Omental fat pad (tissue), 4 donors: Measurements from ENCODE around the gene CCDC187. TPM values are rescaled to one million over a fixed set of nuclear protein-coding genes. Genes with fewer than 3 reads are reported as not detected.

ENCODE experiments used
- ATAC-seq: fragments of 150-250 bp; one replicate; pipeline ENCODE4 v1.9.1; 2016; ENCODE audit warnings: mild to moderate bottlenecking, moderate library complexity; ENCODE audit not compliant: low FRiP score
- DNase-seq: peaks from one replicate; pipeline ENCODE4 v3.0.0-alpha.2; 2019; ENCODE audit warnings: low spot score
- CTCF ChIP-seq, 3 donors: fragments of 450-650 bp; IDR thresholded peaks; one replicate each; pipeline ENCODE4 v1.5.1; 2016 to 2017; ENCODE audit warnings: antibody characterized with exemption in 3 of 3, mild to moderate bottlenecking in 3 of 3, moderate library complexity in 2 of 3
- total RNA-seq, 4 donors: library from RNA; depleted of rRNA; stranded (reverse); fragments of >200 nt; gene quantifications; one replicate each; pipeline ENCODE4 v1.1.0, GENCODE V29; 2016

The CCDC187 gene
- total RNA-seq, 4 donors from 2014 or later = not detected

- ATAC-seq = peak; percentile 58
- DNase-seq = peak; percentile 64
- peak in 1 of 3 donors; percentile 22 for TF ChIP-seq CTCF (IDR thresholded peaks at IDR 0.05)
Measured at GRCh38 chr9:136283291-136284235, 20.3 kb downstream of the CCDC187 start.

- TF ChIP-seq CTCF (IDR thresholded peaks at IDR 0.05) = no peak
- ATAC-seq (no peak), DNase-seq (no peak)
Measured at GRCh38 chr9:136282272-136282861, 21.5 kb downstream of the CCDC187 start.

- ATAC-seq (no peak), DNase-seq (no peak)
- TF ChIP-seq CTCF (IDR thresholded peaks at IDR 0.05) = no peak
Measured at GRCh38 chr9:136281421-136282271, 22.2 kb downstream of the CCDC187 start.

- DNase-seq (no peak), ATAC-seq (no peak)
- TF ChIP-seq CTCF (IDR thresholded peaks at IDR 0.05) = no peak
Measured at GRCh38 chr9:136280535-136281315, 23.2 kb downstream of the CCDC187 start.

- TF ChIP-seq CTCF (IDR thresholded peaks at IDR 0.05) = no peak
- DNase-seq = no peak
- no peak for ATAC-seq
Measured at GRCh38 chr9:136279471-136279870, 24.4 kb downstream of the CCDC187 start.

GRCh38 chr9:136278894-136279293 is 25.0 kb downstream of the CCDC187 start:
- DNase-seq = no peak
- TF ChIP-seq CTCF (IDR thresholded peaks at IDR 0.05) = no peak
- ATAC-seq = no peak
